BLaER1 (cell line): ENCODE data around the gene HIBADH.

Experiments used
- H3K27ac ChIP-seq: shearing (Covaris generic); formaldehyde crosslinking; 2 replicates; pipeline ENCODE4 v1.8.1; 2022
- H3K27me3 ChIP-seq: shearing (Covaris generic); formaldehyde crosslinking; 2 replicates; pipeline ENCODE4 v1.8.1; 2022
- H3K36me3 ChIP-seq: shearing (Covaris generic); formaldehyde crosslinking; 2 replicates; pipeline ENCODE4 v1.8.1; 2022
- H3K4me1 ChIP-seq: shearing (Covaris generic); formaldehyde crosslinking; 2 replicates; pipeline ENCODE4 v1.8.1; 2022
- H3K4me2 ChIP-seq: shearing (Covaris generic); formaldehyde crosslinking; 2 replicates; pipeline ENCODE4 v1.8.1; 2022
- H3K4me3 ChIP-seq: shearing (Covaris generic); formaldehyde crosslinking; 2 replicates; pipeline ENCODE4 v1.8.1; 2022
- H3K9ac ChIP-seq: shearing (Covaris generic); formaldehyde crosslinking; 2 replicates; pipeline ENCODE4 v1.8.1; 2022
- H3K9me3 ChIP-seq: shearing (Covaris generic); formaldehyde crosslinking; 2 replicates; pipeline ENCODE4 v1.8.1; 2022
- H4K20me1 ChIP-seq: shearing (Covaris generic); formaldehyde crosslinking; 2 replicates; pipeline ENCODE4 v1.8.1; 2022
- Cebpa-rat ChIP-seq: shearing (Covaris generic); IDR thresholded peaks from 2 replicates; pipeline ENCODE4 v1.8.1; 2022

Gene HIBADH

GRCh38 chr7:27627146-27627545, 35.5 kb downstream of the HIBADH start:
- H3K27me3 ChIP-seq: no peaks in the 10 kb centered on the region
- no peaks in the 10 kb centered on the region for H4K20me1 ChIP-seq
- peaks cover 37% of the 10 kb centered on the region for H3K36me3 ChIP-seq
- H3K9me3 ChIP-seq: peaks cover 40% of the 10 kb centered on the region
- H3K4me2 ChIP-seq: 0 out of 2 replicates have a peak overlapping the region, but pooled peaks have one; percentile 13
- peaks cover 11% of the 10 kb centered on the region for H3K4me1 ChIP-seq
- TF ChIP-seq Cebpa-rat: no peak
- no peak overlapping the region for H3K27ac ChIP-seq
- H3K4me3 ChIP-seq: no peak overlapping the region
- H3K9ac ChIP-seq: no peak overlapping the region

- H3K4me1 ChIP-seq: peaks cover 35% of the 10 kb centered on the region
- no peak overlapping the region for H3K27ac ChIP-seq
- H3K9me3 ChIP-seq: peaks cover 85% of the 10 kb centered on the region
- H3K9ac ChIP-seq: no peak overlapping the region
- H4K20me1 ChIP-seq: no peaks in the 10 kb centered on the region
- no peaks in the 10 kb centered on the region for H3K27me3 ChIP-seq
- 0 out of 2 replicates have a peak overlapping the region, but pooled peaks have one; percentile 20 for H3K4me3 ChIP-seq
- H3K4me2 ChIP-seq: no peak overlapping the region
- no peak for TF ChIP-seq Cebpa-rat
- H3K36me3 ChIP-seq: peaks cover 58% of the 10 kb centered on the region
Observed at GRCh38 chr7:27619492-27619891, 43.2 kb downstream of the HIBADH start.

GRCh38 chr7:27617651-27618381, 44.9 kb downstream of the HIBADH start:
- Histone ChIP-seq H4K20me1 (no peaks in the 10 kb centered on the region), H3K27me3 (no peaks in the 10 kb centered on the region), H3K4me2 (peak overlapping the region; percentile 72), H3K4me3 (peak overlapping the region; percentile 30; the same call in 1 of the 2 replicates), H3K27ac (peak overlapping the region; percentile 44), H3K4me1 (peaks cover 35% of the 10 kb centered on the region), H3K9me3 (peaks cover 71% of the 10 kb centered on the region), H3K9ac (no peak overlapping the region), H3K36me3 (peaks cover 50% of the 10 kb centered on the region)
- no peak for TF ChIP-seq Cebpa-rat

- Histone ChIP-seq H3K27me3 (no peaks in the 10 kb centered on the region), H3K9ac (no peak overlapping the region), H3K4me3 (peak overlapping the region; percentile 30; the same call in 1 of the 2 replicates), H4K20me1 (no peaks in the 10 kb centered on the region), H3K36me3 (peaks cover 50% of the 10 kb centered on the region), H3K4me1 (peaks cover 35% of the 10 kb centered on the region), H3K4me2 (peak overlapping the region; percentile 72), H3K9me3 (peaks cover 64% of the 10 kb centered on the region), H3K27ac (peak overlapping the region; percentile 44; the same call in 1 of the 2 replicates)
- TF ChIP-seq Cebpa-rat: no peak; the same call in 1 of the 2 replicates
Observed at GRCh38 chr7:27616914-27617548, 45.7 kb downstream of the HIBADH start.

GRCh38 chr7:27616186-27616491, 46.5 kb downstream of the HIBADH start:
- Histone ChIP-seq H3K36me3 (peaks cover 41% of the 10 kb centered on the region), H3K27me3 (no peaks in the 10 kb centered on the region), H4K20me1 (no peaks in the 10 kb centered on the region), H3K9ac (no peak overlapping the region), H3K9me3 (peaks cover 55% of the 10 kb centered on the region), H3K27ac (0 out of 2 replicates have a peak overlapping the region, but pooled peaks have one; percentile 7), H3K4me2 (peak overlapping the region; percentile 47), H3K4me1 (peaks cover 35% of the 10 kb centered on the region), H3K4me3 (no peak overlapping the region; the same call in 1 of the 2 replicates)
- no peak for TF ChIP-seq Cebpa-rat

GRCh38 chr7:27615420-27616185, 47.1 kb downstream of the HIBADH start:
- H3K9me3 ChIP-seq: peaks cover 49% of the 10 kb centered on the region
- H3K27me3 ChIP-seq: no peaks in the 10 kb centered on the region

GRCh38 chr7:27614095-27614494, 48.6 kb downstream of the HIBADH start:
- H3K4me2 ChIP-seq: no peak overlapping the region
- H3K36me3 ChIP-seq: peaks cover 28% of the 10 kb centered on the region
- no peak overlapping the region for H3K9ac ChIP-seq
- no peaks in the 10 kb centered on the region for H4K20me1 ChIP-seq
- no peak overlapping the region for H3K27ac ChIP-seq
- peaks cover 34% of the 10 kb centered on the region for H3K4me1 ChIP-seq
- no peak overlapping the region for H3K4me3 ChIP-seq
- H3K27me3 ChIP-seq: no peaks in the 10 kb centered on the region
- peaks cover 34% of the 10 kb centered on the region for H3K9me3 ChIP-seq
- no peak for TF ChIP-seq Cebpa-rat

More at GRCh38 chr7:27615420-27616185, 47.1 kb downstream of the HIBADH start:
- H3K36me3 ChIP-seq: peaks cover 39% of the 10 kb centered on the region
- peaks cover 35% of the 10 kb centered on the region for H3K4me1 ChIP-seq
- no peaks in the 10 kb centered on the region for H4K20me1 ChIP-seq
- H3K9ac ChIP-seq: no peak overlapping the region
- H3K4me3 ChIP-seq: no peak overlapping the region; the same call in 1 of the 2 replicates
- no peak for TF ChIP-seq Cebpa-rat
- H3K4me2 ChIP-seq: peak overlapping the region; percentile 47; the same call in 1 of the 2 replicates
- H3K27ac ChIP-seq: 0 out of 2 replicates have a peak overlapping the region, but pooled peaks have one; percentile 7

- H3K27me3 ChIP-seq: no peaks in the 10 kb centered on the region
- H3K4me1 ChIP-seq: peaks cover 4% of the 10 kb centered on the region
- no peak for TF ChIP-seq Cebpa-rat
- H3K36me3 ChIP-seq: peaks cover 13% of the 10 kb centered on the region
- no peak overlapping the region for H3K27ac ChIP-seq
- no peak overlapping the region for H3K9ac ChIP-seq
- H3K4me3 ChIP-seq: no peak overlapping the region
- no peaks in the 10 kb centered on the region for H4K20me1 ChIP-seq
- H3K9me3 ChIP-seq: peaks cover 18% of the 10 kb centered on the region
- no peak overlapping the region for H3K4me2 ChIP-seq
Observed at GRCh38 chr7:27611059-27611458, 51.6 kb downstream of the HIBADH start.

- Histone ChIP-seq H4K20me1 (no peaks in the 10 kb centered on the region), H3K4me1 (no peaks in the 10 kb centered on the region), H3K9ac (no peak overlapping the region), H3K27me3 (no peaks in the 10 kb centered on the region), H3K9me3 (0 out of 2 replicates have a peak, but pooled peaks cover 3% of the 10 kb centered on the region), H3K4me2 (no peak overlapping the region), H3K4me3 (no peak overlapping the region), H3K27ac (no peak overlapping the region), H3K36me3 (no peaks in the 10 kb centered on the region)
- TF ChIP-seq Cebpa-rat: no peak
Observed at GRCh38 chr7:27608776-27609495, 53.7 kb downstream of the HIBADH start.
